ENCODE measurements around the gene ACAN. TPM values are rescaled to one million over a fixed set of nuclear protein-coding genes. Genes with fewer than 3 reads are reported as not detected.

The ACAN gene
- total and polyA plus RNA-seq, 9 donors = 2.9 to 52.6 (median 18.2) TPM

DNA sequence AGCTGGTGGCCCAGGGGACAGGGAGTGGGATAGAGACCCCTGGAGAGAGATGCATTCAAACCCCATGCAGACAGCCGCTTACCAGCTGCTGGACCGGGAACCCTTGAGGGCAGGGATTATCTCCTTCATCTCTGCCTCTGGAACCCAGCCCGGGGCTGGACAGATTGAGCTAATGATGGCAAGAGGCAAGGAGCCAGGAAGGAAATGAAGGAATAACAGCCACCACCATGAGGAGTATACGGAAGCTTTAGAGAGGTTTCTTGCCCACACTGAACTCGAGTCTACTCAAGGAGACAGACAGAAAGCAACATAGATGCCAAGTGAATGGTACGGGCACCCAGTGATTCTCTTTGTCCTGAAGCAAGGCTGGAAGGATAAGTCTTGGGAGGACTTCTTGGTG, 68.9 kb downstream of the ACAN start:
- Histone ChIP-seq H3K4me3 (ENCODE audit: low read length) (no peak overlapping the region), H3K4me1 (ENCODE audit: control insufficient read depth, insufficient read depth, low read length) (peaks cover 9% of the 10 kb centered on the region), H3K36me3 (ENCODE audit: control insufficient read depth, insufficient read depth, low read length) (no peaks in the 10 kb centered on the region), H3K9me3 (replicated peaks; ENCODE audit: control insufficient read depth, low read depth, low read length) (no peaks in the 10 kb centered on the region), H3K27me3 (ENCODE audit: control insufficient read depth, insufficient read depth, low read length) (peaks cover 6% of the 10 kb centered on the region), H3K27ac (ENCODE audit: low read length) (no peak overlapping the region)
- no peak for DNase-seq
- WGBS (ENCODE audit: insufficient coverage) = 74% methylated on average over 4 of the region's 6 CpGs

DNA sequence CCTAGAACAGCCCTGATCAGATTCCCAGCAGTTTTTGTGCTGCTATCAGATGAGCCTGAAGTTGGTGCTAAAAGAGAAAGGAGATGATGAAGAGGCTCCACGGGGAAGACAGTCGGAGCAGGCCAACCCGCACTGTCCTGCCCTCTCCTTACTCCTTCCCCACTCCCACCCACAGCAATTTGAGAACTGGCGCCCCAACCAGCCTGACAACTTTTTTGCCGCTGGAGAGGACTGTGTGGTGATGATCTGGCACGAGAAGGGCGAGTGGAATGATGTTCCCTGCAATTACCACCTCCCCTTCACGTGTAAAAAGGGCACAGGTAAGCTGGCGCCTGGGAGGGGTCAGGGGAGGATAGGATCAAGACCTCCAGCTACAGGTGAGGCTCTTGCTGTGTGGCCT, 69.5 kb downstream of the ACAN start:
- no peak overlapping the region for H3K27ac ChIP-seq (ENCODE audit: low read length)
- no peaks in the 10 kb centered on the region for H3K9me3 ChIP-seq (replicated peaks; ENCODE audit: control insufficient read depth, low read depth, low read length)
- H3K4me3 ChIP-seq (ENCODE audit: low read length) = no peak overlapping the region
- peaks cover 6% of the 10 kb centered on the region for H3K27me3 ChIP-seq (ENCODE audit: control insufficient read depth, insufficient read depth, low read length)
- no peak for DNase-seq
- H3K4me1 ChIP-seq (ENCODE audit: control insufficient read depth, insufficient read depth, low read length) = peaks cover 9% of the 10 kb centered on the region
- H3K36me3 ChIP-seq (ENCODE audit: control insufficient read depth, insufficient read depth, low read length) = no peaks in the 10 kb centered on the region
- 100% methylated on average over 1 of the region's 9 CpGs for WGBS (ENCODE audit: insufficient coverage)

DNA sequence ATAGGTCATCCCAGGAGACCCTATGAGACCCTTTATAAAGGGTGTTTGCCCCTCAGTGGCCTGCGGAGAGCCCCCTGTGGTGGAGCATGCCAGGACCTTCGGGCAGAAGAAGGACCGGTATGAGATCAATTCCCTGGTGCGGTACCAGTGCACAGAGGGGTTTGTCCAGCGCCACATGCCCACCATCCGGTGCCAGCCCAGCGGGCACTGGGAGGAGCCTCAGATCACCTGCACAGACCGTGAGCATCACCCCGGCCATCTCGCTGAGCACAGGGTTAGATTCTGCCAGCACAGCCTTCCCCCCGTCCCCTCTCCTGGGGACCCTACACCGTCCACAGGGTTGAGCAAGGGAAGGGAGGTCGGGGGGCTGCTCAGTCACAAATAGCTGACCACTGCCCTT, 70.5 kb downstream of the ACAN start:
- Histone ChIP-seq H3K27me3 (ENCODE audit: control insufficient read depth, insufficient read depth, low read length) (peaks cover 6% of the 10 kb centered on the region), H3K4me1 (ENCODE audit: control insufficient read depth, insufficient read depth, low read length) (peaks cover 9% of the 10 kb centered on the region), H3K9me3 (replicated peaks; ENCODE audit: control insufficient read depth, low read depth, low read length) (no peaks in the 10 kb centered on the region), H3K27ac (ENCODE audit: low read length) (no peak overlapping the region), H3K36me3 (ENCODE audit: control insufficient read depth, insufficient read depth, low read length) (no peaks in the 10 kb centered on the region), H3K4me3 (ENCODE audit: low read length) (no peak overlapping the region)
- 87% methylated on average over 12 of the region's 13 CpGs for WGBS (ENCODE audit: insufficient coverage)
- no peak for DNase-seq

DNA sequence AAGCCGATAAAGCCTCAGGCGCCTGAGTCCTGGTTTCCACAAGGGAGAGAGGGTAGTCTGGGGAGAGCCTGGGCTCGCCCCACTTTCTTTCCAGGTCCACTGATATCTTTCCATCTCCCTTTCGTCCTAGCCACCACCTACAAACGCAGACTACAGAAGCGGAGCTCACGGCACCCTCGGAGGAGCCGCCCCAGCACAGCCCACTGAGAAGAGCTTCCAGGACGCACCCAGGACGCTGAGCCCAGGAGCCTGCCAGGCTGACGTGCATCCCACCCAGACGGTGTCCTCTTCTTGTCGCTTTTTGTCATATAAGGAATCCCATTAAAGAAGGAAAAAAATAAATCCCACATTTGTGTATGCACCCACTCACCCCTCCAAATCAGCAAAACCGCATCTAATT, 71.0 kb downstream of the ACAN start:
- WGBS (ENCODE audit: insufficient coverage) = 56% methylated on average over 10 of the region's 15 CpGs
- no peaks in the 10 kb centered on the region for H3K9me3 ChIP-seq (replicated peaks; ENCODE audit: control insufficient read depth, low read depth, low read length)
- H3K4me1 ChIP-seq (ENCODE audit: control insufficient read depth, insufficient read depth, low read length) = peaks cover 9% of the 10 kb centered on the region
- no peak for DNase-seq
- H3K36me3 ChIP-seq (ENCODE audit: control insufficient read depth, insufficient read depth, low read length) = no peaks in the 10 kb centered on the region
- no peak overlapping the region for H3K27ac ChIP-seq (ENCODE audit: low read length)
- H3K4me3 ChIP-seq (ENCODE audit: low read length) = no peak overlapping the region
- H3K27me3 ChIP-seq (ENCODE audit: control insufficient read depth, insufficient read depth, low read length) = peaks cover 6% of the 10 kb centered on the region

DNA sequence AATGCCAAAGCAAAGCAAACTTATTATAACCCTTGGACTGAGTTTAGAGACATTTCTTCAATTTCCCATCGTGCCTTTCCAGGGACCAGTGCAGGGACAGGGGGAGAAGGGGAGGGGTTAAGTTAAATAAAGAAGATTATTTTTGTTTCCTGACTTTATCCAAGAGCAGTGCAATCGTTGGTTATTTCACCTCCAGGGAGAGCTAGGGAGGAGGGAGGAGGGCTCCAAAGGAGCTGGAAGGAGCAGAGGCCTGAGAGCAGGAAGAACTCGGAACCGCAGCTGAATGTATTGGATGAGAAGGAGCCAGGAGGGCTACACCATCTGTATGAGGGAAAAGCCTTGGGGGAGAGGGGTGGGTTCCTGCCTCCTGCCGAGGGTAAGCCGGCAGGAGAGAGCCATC, 71.4 kb downstream of the ACAN start:
- peak; percentile 63 for DNase-seq
- Histone ChIP-seq H3K4me3 (ENCODE audit: low read length) (no peak overlapping the region), H3K9me3 (replicated peaks; ENCODE audit: control insufficient read depth, low read depth, low read length) (no peaks in the 10 kb centered on the region), H3K27ac (ENCODE audit: low read length) (no peak overlapping the region), H3K36me3 (ENCODE audit: control insufficient read depth, insufficient read depth, low read length) (no peaks in the 10 kb centered on the region), H3K4me1 (ENCODE audit: control insufficient read depth, insufficient read depth, low read length) (peaks cover 9% of the 10 kb centered on the region), H3K27me3 (ENCODE audit: control insufficient read depth, insufficient read depth, low read length) (peaks cover 6% of the 10 kb centered on the region)
- 16% methylated on average over 2 of the region's 6 CpGs for WGBS (ENCODE audit: insufficient coverage)

- Histone ChIP-seq H3K27me3 (ENCODE audit: control insufficient read depth, insufficient read depth, low read length) (peaks cover 6% of the 10 kb centered on the region), H3K4me3 (ENCODE audit: low read length) (no peak overlapping the region), H3K27ac (ENCODE audit: low read length) (no peak overlapping the region), H3K9me3 (replicated peaks; ENCODE audit: control insufficient read depth, low read depth, low read length) (no peaks in the 10 kb centered on the region), H3K36me3 (ENCODE audit: control insufficient read depth, insufficient read depth, low read length) (no peaks in the 10 kb centered on the region), H3K4me1 (ENCODE audit: control insufficient read depth, insufficient read depth, low read length) (peaks cover 9% of the 10 kb centered on the region)
- WGBS (ENCODE audit: insufficient coverage) = 91% methylated on average over 8 of the region's 10 CpGs
- no peak for DNase-seq
Observed at GRCh38 chr15:88876573-88876972, 73.3 kb downstream of the ACAN start.

DNA sequence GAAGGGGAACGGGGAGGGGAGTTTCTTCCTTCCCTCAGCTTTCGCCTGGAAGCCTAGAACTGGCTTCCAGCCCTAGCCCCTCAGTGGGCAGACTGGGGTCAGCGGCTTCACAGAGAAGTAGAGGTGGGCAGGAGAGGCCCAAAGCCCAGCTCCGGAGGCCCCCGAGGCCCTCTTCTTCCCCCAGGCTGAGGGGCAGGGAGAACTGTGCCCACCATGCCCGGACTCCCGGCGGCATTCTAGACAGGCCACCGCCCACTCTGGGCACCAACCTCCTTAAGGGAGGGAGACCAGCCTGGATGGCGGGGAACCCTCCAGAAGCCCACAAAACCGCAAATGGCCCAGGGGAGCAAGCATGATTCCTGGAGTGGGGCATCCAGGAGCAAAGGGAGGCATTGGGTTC, 74.2 kb downstream of the ACAN start:
- Histone ChIP-seq H3K36me3 (ENCODE audit: control insufficient read depth, insufficient read depth, low read length) (no peaks in the 10 kb centered on the region), H3K9me3 (replicated peaks; ENCODE audit: control insufficient read depth, low read depth, low read length) (no peaks in the 10 kb centered on the region), H3K4me3 (ENCODE audit: low read length) (no peak overlapping the region), H3K27me3 (ENCODE audit: control insufficient read depth, insufficient read depth, low read length) (peaks cover 6% of the 10 kb centered on the region), H3K27ac (ENCODE audit: low read length) (no peak overlapping the region), H3K4me1 (ENCODE audit: control insufficient read depth, insufficient read depth, low read length) (peaks cover 9% of the 10 kb centered on the region)
- 90% methylated on average over 9 of the region's 11 CpGs for WGBS (ENCODE audit: insufficient coverage)
- DNase-seq = no peak

GRCh38 chr15:88877906-88878305, 74.7 kb downstream of the ACAN start:
- Histone ChIP-seq H3K27me3 (ENCODE audit: control insufficient read depth, insufficient read depth, low read length) (peaks cover 6% of the 10 kb centered on the region), H3K27ac (ENCODE audit: low read length) (no peak overlapping the region), H3K4me1 (ENCODE audit: control insufficient read depth, insufficient read depth, low read length) (peaks cover 9% of the 10 kb centered on the region), H3K9me3 (replicated peaks; ENCODE audit: control insufficient read depth, low read depth, low read length) (no peaks in the 10 kb centered on the region), H3K36me3 (ENCODE audit: control insufficient read depth, insufficient read depth, low read length) (no peaks in the 10 kb centered on the region), H3K4me3 (ENCODE audit: low read length) (no peak overlapping the region)
- DNase-seq = no peak
- WGBS (ENCODE audit: insufficient coverage) = 75% methylated on average over 21 of the region's 22 CpGs

GRCh38 chr15:88878720-88879184, 75.5 kb downstream of the ACAN start:
- H3K27me3 ChIP-seq (ENCODE audit: control insufficient read depth, insufficient read depth, low read length) = peaks cover 5% of the 10 kb centered on the region
- H3K4me1 ChIP-seq (ENCODE audit: control insufficient read depth, insufficient read depth, low read length) = peaks cover 9% of the 10 kb centered on the region
- WGBS (ENCODE audit: insufficient coverage) = 72% methylated on average over 17 of the region's 18 CpGs
- H3K27ac ChIP-seq (ENCODE audit: low read length) = no peak overlapping the region
- no peaks in the 10 kb centered on the region for H3K9me3 ChIP-seq (replicated peaks; ENCODE audit: control insufficient read depth, low read depth, low read length)
- no peak overlapping the region for H3K4me3 ChIP-seq (ENCODE audit: low read length)
- no peak for DNase-seq
- H3K36me3 ChIP-seq (ENCODE audit: control insufficient read depth, insufficient read depth, low read length) = no peaks in the 10 kb centered on the region

- 93% methylated on average over 19 of the region's 31 CpGs for WGBS (ENCODE audit: insufficient coverage)
- DNase-seq = no peak
- Histone ChIP-seq H3K4me1 (ENCODE audit: control insufficient read depth, insufficient read depth, low read length) (no peaks in the 10 kb centered on the region), H3K36me3 (ENCODE audit: control insufficient read depth, insufficient read depth, low read length) (no peaks in the 10 kb centered on the region), H3K27ac (ENCODE audit: low read length) (no peak overlapping the region), H3K27me3 (ENCODE audit: control insufficient read depth, insufficient read depth, low read length) (no peaks in the 10 kb centered on the region), H3K9me3 (replicated peaks; ENCODE audit: control insufficient read depth, low read depth, low read length) (no peaks in the 10 kb centered on the region), H3K4me3 (ENCODE audit: low read length) (no peak overlapping the region)
Observed at GRCh38 chr15:88880944-88881740, 77.9 kb downstream of the ACAN start.
